Hepatocyte (in vitro differentiated cells): ENCODE measurements around the gene GGA3. TPM values are rescaled to one million over a fixed set of nuclear protein-coding genes. Genes with fewer than 3 reads are reported as not detected.
"Not testable (repeated sequence)": the region's sequence is repeated elsewhere in the genome, so short reads cannot be mapped to it uniquely, and the experiment has no call there.

Experiments used
- DNase-seq: peaks from one replicate; pipeline ENCODE4 v3.0.0-alpha.2; 2016; ENCODE audit warnings: low spot score
- H2AFZ ChIP-seq: fragments of 200-600 bp; sonication (generic); 2 replicates; pipeline ENCODE4 v1.6.0; 2016; ENCODE audit warnings: antibody characterized with exemption, mild to moderate bottlenecking
- H3K27ac ChIP-seq: fragments of 200-600 bp; sonication (generic); 2 replicates; pipeline ENCODE4 v1.5.1; 2016; ENCODE audit warnings: mild to moderate bottlenecking
- H3K27me3 ChIP-seq: fragments of 200-600 bp; sonication (generic); 2 replicates; pipeline ENCODE4 v1.6.1; 2016
- H3K36me3 ChIP-seq: fragments of 200-600 bp; sonication (generic); replicated peaks from 2 replicates; pipeline ENCODE4 v1.5.1; 2016; ENCODE audit warnings: low read depth; ENCODE audit not compliant: insufficient read depth
- H3K4me1 ChIP-seq: fragments of 200-600 bp; sonication (generic); 2 replicates; pipeline ENCODE4 v1.5.1; 2016; ENCODE audit warnings: mild to moderate bottlenecking, moderate library complexity; ENCODE audit not compliant: insufficient read depth
- H3K4me2 ChIP-seq: fragments of 200-600 bp; sonication (generic); 2 replicates; pipeline ENCODE4 v1.6.0; 2016
- H3K4me3 ChIP-seq: fragments of 200-600 bp; sonication (generic); 2 replicates; pipeline ENCODE4 v1.5.1; 2016; ENCODE audit warnings: mild to moderate bottlenecking
- H3K79me2 ChIP-seq: fragments of 200-600 bp; sonication (generic); 2 replicates; pipeline ENCODE4 v1.6.0; 2017; ENCODE audit warnings: mild to moderate bottlenecking
- H3K9me2 ChIP-seq: fragments of 200-600 bp; sonication (generic); replicated peaks from 2 replicates; pipeline ENCODE4 v1.6.0; 2017; ENCODE audit warnings: mild to moderate bottlenecking; ENCODE audit not compliant: insufficient read depth
- H3K9me3 ChIP-seq: fragments of 200-600 bp; sonication (generic); 2 replicates; pipeline ENCODE4 v1.5.1; 2016; ENCODE audit warnings: low read depth, mild to moderate bottlenecking
- H4K20me1 ChIP-seq: fragments of 200-600 bp; sonication (generic); 2 replicates; pipeline ENCODE4 v1.6.0; 2016; ENCODE audit warnings: mild to moderate bottlenecking; ENCODE audit not compliant: insufficient read depth, poor library complexity, severe bottlenecking
- EZH2 ChIP-seq: fragments of 200-600 bp; sonication (generic); IDR thresholded peaks from 2 replicates; pipeline ENCODE4 v1.6.1; 2016; ENCODE audit warnings: antibody characterized with exemption, mild to moderate bottlenecking, borderline replicate concordance
- EZH2phosphoT487 ChIP-seq: fragments of 200-600 bp; sonication (generic); IDR thresholded peaks from one replicate; pipeline ENCODE4 v1.6.1; 2018; ENCODE audit warnings: antibody characterized with exemption, mild to moderate bottlenecking, low read depth, moderate library complexity; ENCODE audit not compliant: unreplicated experiment, severe bottlenecking
- WGBS: methylation state at CpG from one replicate; pipeline ENCODE4 v1.1.6; 2016; ENCODE audit warnings: low lambda C conversion rate; ENCODE audit errors: missing lambda C conversion rate; 5-methylcytosine and 5-hydroxymethylcytosine counted together
- polyA plus RNA-seq: library from polyadenylated mRNA; unstranded; fragments of >200 nt; fragmentation: Nextera tagmentation; extraction: Ambion mirVana; gene quantifications from 2 replicates; pipeline ENCODE4 v1.2.1, GENCODE V29; 2016
- total RNA-seq: library from RNA; depleted of rRNA; stranded (reverse); fragments of >200 nt; gene quantifications from 2 replicates; pipeline ENCODE4 v1.2.3, GENCODE V29; 2014
- TF ChIP-seq, protein P1 (sequence below): fragments of 200-600 bp; sonication (generic); IDR thresholded peaks from 2 replicates; pipeline ENCODE4 v1.5.1; 2016; ENCODE audit warnings: antibody characterized with exemption, mild to moderate bottlenecking; ENCODE audit not compliant: poor library complexity

Gene GGA3
- total and polyA plus RNA-seq, 2 experiments from 2014 or later, result 20.2 to 24.4 TPM

DNA sequence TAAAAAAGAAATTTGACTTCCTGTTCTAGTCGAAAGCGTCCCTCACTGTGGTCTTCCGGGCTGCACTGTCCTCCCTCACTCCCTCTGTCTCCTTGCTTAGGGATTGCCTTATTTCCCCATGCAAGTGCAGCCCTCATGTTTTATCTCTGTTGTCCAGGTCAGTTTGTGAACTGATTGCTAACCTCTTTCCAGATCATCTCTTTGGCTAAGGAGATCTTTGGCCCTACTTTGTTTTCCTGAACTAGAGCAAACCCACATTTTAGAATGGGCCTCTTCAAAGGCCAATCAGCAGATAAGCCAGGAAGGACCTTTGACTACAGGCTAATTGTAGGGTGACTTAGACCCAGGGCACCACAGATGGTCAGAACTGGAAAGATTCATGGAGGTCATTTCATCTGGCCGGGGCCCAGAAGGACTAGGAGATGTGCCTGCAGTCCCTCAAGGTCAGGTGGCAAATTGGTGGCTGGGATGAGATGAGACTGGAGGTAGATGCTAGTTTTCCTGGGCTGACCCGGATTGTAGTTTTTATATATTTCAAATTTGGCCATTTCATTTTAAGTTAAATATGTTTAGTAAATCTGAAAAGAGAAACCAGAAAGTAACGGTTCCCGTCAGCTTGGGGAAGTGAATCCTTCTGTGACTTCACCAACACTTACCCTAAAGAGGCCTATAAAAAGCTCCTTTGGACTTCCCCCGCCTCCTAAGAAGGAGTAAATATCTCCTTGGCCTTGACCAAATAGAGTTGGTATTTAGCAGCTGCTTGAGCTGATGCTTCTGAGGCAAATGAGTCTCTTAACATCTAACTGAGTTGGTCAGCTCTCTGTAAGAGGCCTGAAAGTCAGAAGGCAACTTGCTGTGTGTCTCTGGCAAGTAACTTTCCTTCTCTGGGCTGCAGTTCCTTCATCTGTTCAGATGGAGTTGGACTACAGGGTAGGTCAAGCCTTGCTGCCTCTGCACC, 34.1 kb upstream of the GGA3 start:
- TF ChIP-seq EZH2phosphoT487 (no peak), EZH2 (no peak)
- TF ChIP-seq, protein P1, sequence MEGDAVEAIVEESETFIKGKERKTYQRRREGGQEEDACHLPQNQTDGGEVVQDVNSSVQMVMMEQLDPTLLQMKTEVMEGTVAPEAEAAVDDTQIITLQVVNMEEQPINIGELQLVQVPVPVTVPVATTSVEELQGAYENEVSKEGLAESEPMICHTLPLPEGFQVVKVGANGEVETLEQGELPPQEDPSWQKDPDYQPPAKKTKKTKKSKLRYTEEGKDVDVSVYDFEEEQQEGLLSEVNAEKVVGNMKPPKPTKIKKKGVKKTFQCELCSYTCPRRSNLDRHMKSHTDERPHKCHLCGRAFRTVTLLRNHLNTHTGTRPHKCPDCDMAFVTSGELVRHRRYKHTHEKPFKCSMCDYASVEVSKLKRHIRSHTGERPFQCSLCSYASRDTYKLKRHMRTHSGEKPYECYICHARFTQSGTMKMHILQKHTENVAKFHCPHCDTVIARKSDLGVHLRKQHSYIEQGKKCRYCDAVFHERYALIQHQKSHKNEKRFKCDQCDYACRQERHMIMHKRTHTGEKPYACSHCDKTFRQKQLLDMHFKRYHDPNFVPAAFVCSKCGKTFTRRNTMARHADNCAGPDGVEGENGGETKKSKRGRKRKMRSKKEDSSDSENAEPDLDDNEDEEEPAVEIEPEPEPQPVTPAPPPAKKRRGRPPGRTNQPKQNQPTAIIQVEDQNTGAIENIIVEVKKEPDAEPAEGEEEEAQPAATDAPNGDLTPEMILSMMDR, result no peak
- Histone ChIP-seq H3K4me1 (no peaks in the 10 kb centered on the region), H3K9me3 (no peaks in the 10 kb centered on the region), H3K4me3 (no peak overlapping the region), H3K27me3 (no peaks in the 10 kb centered on the region), H4K20me1 (no peaks in the 10 kb centered on the region), H3K36me3 (no peaks in the 10 kb centered on the region), H3K4me2 (no peak overlapping the region), H2AFZ (no peak overlapping the region), H3K9me2 (no peaks in the 10 kb centered on the region), H3K79me2 (no peaks in the 10 kb centered on the region), H3K27ac (peak overlapping the region; percentile 9)
- WGBS, result 82% methylated on average over 8 of the region's 8 CpGs
- no peak for DNase-seq

DNA sequence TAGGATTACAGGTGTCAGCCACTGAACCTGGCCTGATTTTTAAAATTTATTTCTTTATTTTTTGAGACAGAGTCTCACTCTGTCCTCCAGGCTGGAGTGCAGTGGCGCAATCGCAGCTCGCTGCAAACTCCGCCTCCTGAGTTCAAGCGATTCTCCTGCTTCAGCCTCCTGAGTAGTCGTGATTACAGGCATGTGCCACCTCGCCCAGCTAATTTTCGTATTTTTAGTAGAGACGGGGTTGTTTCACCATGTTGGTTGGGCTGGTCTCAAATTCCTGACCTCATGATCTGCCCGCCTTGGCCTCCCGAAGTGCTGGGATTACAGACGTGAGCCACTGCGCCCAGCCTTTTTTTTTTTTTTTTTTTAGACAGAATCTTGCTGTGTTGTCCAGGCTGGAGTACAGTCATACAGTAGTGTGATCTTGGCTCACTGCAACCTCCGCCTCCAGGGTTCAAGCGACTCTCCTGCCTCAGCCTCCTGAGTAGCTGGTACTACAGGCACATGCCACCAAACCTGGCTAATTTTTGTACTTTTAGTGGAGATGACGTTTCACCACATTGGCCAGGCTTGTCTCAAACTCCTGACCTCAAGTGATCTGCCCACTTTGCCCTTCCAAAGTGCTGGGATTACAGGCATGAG, 31.5 kb upstream of the GGA3 start:
- H3K27ac ChIP-seq, DNase-seq, H2AFZ ChIP-seq, H3K4me3 ChIP-seq, H3K4me1 ChIP-seq, H3K4me2 ChIP-seq, H3K9me3 ChIP-seq, H3K27me3 ChIP-seq, H3K9me2 ChIP-seq, H3K36me3 ChIP-seq, H4K20me1 ChIP-seq, H3K79me2 ChIP-seq: not testable (repeated sequence)
- WGBS, result 87% methylated on average over 16 of the region's 16 CpGs

DNA sequence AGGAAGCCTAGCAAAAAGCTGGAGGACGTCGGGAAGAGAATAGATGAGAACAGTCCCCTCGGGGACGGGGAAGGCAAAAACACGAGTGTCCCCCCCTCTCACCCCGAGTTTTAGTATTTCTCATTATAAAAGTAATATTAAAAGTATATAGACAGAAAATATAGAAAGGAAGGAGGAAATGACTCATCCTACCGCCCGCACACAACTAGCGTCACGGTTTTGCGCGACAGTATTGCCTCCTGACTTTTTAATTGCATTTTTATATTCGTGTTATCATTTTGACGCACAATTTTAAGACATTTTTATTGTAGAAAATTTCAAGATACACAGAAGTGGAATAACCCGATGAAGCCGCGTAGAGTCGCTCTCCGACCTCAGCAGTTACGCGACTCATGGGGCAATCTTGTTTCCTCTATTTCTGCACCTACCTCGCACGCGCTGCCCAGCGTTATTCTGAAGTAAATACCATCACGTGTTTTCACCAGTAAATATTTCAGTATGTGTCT, 28.5 kb upstream of the GGA3 start:
- Histone ChIP-seq H3K27me3 (no peaks in the 10 kb centered on the region), H3K4me3 (peak overlapping the region; percentile 36), H3K4me2 (peak overlapping the region; percentile 76), H4K20me1 (no peaks in the 10 kb centered on the region), H2AFZ (peak overlapping the region; percentile 80), H3K36me3 (no peaks in the 10 kb centered on the region), H3K9me3 (no peaks in the 10 kb centered on the region), H3K27ac (peak overlapping the region; percentile 77), H3K4me1 (no peaks in the 10 kb centered on the region), H3K79me2 (peaks cover 2% of the 10 kb centered on the region), H3K9me2 (no peaks in the 10 kb centered on the region)
- WGBS, result 21% methylated on average over 26 of the region's 26 CpGs
- TF ChIP-seq EZH2, result no peak
- TF ChIP-seq, protein P1, result peak; percentile 44
- DNase-seq, result peak; percentile 62
